Activated naive CD4-positive, alpha-beta T cell treated with anti-CD3 and anti-CD28 coated beads for 36 hours (primary cell): ENCODE results near the gene STAB1. TPM values are rescaled to one million over a fixed set of nuclear protein-coding genes. Genes with fewer than 3 reads are reported as not detected.
A peak's percentile ranks its signal among the peaks of the same experiment; 100 is the strongest.

ENCODE experiments used
- CTCF ChIA-PET: fragments of 350-600 bp; sonication (Branson Sonifier 250); formaldehyde crosslinking; loops from one replicate; lab custom pipeline; 2021; ENCODE audit warnings: antibody characterized with exemption; lab: Charles Lee
- DNase-seq: peaks from one replicate; pipeline ENCODE4 v3.0.0-alpha.2; 2020
- H3K27ac Mint-ChIP-seq: one replicate; pipeline ENCODE4 v1.8.0; 2021; ENCODE audit warnings: mild to moderate bottlenecking, mixed read lengths
- H3K27me3 Mint-ChIP-seq: one replicate; pipeline ENCODE4 v1.8.0; 2021; ENCODE audit warnings: low read depth, mixed read lengths
- H3K36me3 Mint-ChIP-seq: one replicate; pipeline ENCODE4 v1.8.0; 2021; ENCODE audit warnings: low read depth, mixed read lengths
- H3K4me1 Mint-ChIP-seq: one replicate; pipeline ENCODE4 v1.8.0; 2021; ENCODE audit warnings: low read depth, mixed read lengths
- H3K4me3 Mint-ChIP-seq: one replicate; pipeline ENCODE4 v1.8.0; 2021; ENCODE audit warnings: mild to moderate bottlenecking, moderate library complexity, mixed read lengths
- H3K9me3 Mint-ChIP-seq: one replicate; pipeline ENCODE4 v1.8.0; 2021; ENCODE audit warnings: mixed read lengths
- intact Hi-C: fragments of 100-400 bp; cut with micrococcal nuclease; formaldehyde crosslinking; loops from one replicate; pipeline ENCODE4 v1.15.1; 2023
- total RNA-seq, 2 experiments: library from RNA; stranded (reverse); gene quantifications; one replicate each; pipeline ENCODE4 v1.2.3, GENCODE V29; 2021

STAB1 gene
- total RNA-seq, 2 experiments from 2014 or later, result 0.10 to 0.17 TPM

DNA sequence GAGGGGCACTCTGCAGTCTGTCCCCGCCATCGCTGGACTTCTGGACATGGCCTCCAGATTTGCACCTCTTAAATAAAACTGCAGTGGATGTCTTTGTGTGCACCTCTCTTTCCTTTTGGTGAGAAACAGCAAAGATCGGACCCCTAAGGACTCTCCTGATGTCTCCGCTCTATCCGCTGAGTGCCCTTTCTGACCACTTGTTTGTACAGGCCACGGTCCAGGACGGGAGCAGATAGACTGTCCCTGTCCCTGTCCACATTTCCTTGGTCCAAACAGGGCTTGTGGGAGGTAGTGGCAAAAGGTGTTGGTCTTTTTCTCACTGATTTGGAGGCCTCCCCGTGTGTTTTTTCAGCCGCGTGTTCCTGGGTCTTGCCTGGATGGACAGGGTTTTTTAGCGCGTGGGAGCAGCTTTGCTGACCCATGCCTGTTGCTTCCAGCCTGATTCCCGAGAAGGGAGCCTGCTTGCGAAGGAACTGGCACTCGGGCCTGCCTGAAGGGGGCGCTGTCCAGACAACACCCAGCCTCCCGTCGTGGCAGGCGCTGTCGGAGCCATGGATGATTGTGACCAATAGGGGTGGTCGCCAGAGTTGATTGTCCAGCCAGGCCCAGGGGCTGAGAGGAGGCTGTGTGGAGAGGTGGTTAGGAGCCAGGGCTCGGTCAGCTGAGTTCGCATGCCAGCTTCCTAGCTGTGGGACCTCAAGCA, 13.2 kb upstream of the STAB1 start:
- CTCF ChIA-PET, result interaction anchor here (0.6 to 1.6 kb wide), 2 partner anchors 16 to 174 kb away, joined by 3 to 4 read pairs; no protein-coding TSS in a partner anchor
- DNase-seq, result no peak
- Mint-ChIP-seq H3K27me3 (no peaks in the 10 kb centered on the region), H3K4me3 (no peak overlapping the region), H3K36me3 (peaks cover 10% of the 10 kb centered on the region), H3K27ac (no peak overlapping the region), H3K9me3 (no peaks in the 10 kb centered on the region), H3K4me1 (no peaks in the 10 kb centered on the region)
- intact Hi-C loops, result no loop called here

DNA sequence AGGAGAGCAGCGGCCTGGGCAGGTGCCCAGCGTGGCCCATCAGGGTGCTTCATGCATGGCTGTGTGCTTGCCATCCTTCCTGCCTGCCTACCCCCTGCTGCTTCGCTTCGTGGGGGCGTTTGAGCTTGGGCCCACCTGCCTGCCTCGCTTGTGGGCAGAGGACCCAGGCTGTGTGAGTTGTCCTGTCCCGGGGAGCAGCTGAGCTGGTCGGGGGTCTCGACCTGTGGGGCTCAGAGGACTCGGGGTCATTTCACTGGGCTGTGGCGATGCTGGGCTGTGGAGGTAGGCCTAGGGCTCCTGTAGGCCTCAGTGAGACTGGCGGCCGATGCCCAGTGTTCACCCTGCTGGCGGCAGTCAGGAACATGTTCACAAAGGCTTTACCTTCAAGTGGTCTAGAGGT, 12.1 kb upstream of the STAB1 start:
- peaks cover 13% of the 10 kb centered on the region for H3K36me3 Mint-ChIP-seq
- DNase-seq, result no peak
- CTCF ChIA-PET, result no interaction called here
- H3K4me3 Mint-ChIP-seq, result no peak overlapping the region
- H3K4me1 Mint-ChIP-seq, result no peaks in the 10 kb centered on the region
- H3K27ac Mint-ChIP-seq, result no peak overlapping the region
- intact Hi-C loops, result no loop called here
- H3K27me3 Mint-ChIP-seq, result no peaks in the 10 kb centered on the region
- H3K9me3 Mint-ChIP-seq, result no peaks in the 10 kb centered on the region

DNA sequence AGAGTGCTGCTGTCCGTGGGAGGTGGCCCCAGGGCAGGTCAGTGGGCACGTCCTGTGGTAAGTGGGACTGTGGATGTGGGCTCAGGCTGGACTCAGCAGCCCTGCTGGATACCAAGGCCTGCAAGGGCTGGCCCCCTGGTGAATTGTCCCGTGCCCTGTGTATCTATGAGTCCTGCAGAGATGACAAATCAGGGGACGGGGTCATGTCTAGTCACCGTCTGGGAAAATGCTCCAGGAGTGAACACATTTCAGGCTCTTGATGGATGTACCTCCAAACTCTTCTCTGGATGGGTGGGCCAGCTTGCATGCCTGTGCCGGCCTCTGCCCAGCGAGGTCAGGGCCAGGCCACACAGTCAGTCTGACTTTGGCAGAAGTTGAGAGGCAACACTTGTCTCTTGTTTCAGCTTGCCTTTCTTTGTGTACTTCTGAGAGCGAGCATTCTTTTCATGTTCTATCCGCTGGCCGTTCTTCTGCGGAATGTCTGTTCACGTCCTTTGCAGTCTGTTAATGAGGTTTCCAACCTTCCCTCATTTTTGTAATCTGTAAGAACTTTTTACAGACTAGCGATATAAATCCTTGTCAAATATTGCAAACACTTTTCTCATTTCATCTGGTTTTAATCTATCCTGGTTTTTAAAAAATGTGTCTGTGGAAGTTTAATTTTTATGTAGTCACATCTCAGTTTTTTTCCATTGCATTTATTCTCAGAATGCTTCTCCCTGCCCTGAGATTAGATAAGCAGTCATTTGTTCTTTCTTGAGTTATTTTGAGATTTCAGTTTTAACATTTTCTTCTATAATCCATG, 11.4 kb upstream of the STAB1 start:
- H3K27me3 Mint-ChIP-seq, result no peaks in the 10 kb centered on the region
- DNase-seq, result no peak
- H3K9me3 Mint-ChIP-seq, result no peaks in the 10 kb centered on the region
- intact Hi-C loops, result no loop called here
- no peaks in the 10 kb centered on the region for H3K4me1 Mint-ChIP-seq
- CTCF ChIA-PET, result no interaction called here
- H3K27ac Mint-ChIP-seq, result peak overlapping the region; percentile 61
- H3K36me3 Mint-ChIP-seq, result peaks cover 10% of the 10 kb centered on the region
- H3K4me3 Mint-ChIP-seq, result no peak overlapping the region

DNA sequence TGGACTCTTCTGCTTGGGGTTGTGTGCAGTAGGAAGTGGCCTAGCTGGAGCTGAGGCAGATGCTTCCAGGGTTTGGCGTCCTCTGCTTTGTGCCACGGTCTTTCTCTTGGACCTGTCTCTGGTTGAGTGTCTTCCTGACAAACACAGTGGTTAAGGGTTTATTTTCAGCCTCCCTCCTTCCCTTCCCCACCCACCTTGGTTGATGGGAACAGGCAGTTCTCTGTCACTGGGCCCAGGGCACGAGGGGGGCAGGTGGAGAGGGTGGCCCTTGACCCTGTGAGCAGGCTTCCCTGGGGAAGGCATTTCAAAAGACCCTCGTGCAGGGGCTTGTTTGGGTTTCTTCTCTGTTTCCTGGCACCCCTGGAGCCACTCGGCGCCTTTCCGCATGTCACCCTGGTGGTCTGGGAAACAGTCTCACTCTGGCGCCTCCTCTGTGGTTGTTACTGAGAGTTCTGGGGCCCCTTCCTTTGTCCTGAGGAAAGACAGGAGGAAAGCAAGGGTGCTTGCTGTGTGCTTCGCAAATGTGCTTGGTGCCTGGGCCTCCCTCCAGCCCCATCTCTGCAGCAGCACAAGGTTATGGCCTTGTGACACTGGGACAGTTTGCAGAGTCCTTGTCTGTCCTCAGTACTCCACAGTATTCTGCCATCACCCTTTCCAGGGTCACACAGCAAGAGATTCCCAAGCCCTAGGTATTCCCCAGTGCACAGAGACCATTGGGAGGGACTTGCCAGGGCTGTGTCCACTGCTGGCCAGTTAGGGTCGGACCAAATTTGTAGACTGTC, 10.3 kb upstream of the STAB1 start:
- intact Hi-C loops, result no loop called here
- Mint-ChIP-seq H3K27me3 (no peaks in the 10 kb centered on the region), H3K4me3 (no peak overlapping the region), H3K9me3 (no peaks in the 10 kb centered on the region), H3K36me3 (peaks cover 6% of the 10 kb centered on the region), H3K4me1 (no peaks in the 10 kb centered on the region), H3K27ac (no peak overlapping the region)
- CTCF ChIA-PET, result no interaction called here
- DNase-seq, result no peak

DNA sequence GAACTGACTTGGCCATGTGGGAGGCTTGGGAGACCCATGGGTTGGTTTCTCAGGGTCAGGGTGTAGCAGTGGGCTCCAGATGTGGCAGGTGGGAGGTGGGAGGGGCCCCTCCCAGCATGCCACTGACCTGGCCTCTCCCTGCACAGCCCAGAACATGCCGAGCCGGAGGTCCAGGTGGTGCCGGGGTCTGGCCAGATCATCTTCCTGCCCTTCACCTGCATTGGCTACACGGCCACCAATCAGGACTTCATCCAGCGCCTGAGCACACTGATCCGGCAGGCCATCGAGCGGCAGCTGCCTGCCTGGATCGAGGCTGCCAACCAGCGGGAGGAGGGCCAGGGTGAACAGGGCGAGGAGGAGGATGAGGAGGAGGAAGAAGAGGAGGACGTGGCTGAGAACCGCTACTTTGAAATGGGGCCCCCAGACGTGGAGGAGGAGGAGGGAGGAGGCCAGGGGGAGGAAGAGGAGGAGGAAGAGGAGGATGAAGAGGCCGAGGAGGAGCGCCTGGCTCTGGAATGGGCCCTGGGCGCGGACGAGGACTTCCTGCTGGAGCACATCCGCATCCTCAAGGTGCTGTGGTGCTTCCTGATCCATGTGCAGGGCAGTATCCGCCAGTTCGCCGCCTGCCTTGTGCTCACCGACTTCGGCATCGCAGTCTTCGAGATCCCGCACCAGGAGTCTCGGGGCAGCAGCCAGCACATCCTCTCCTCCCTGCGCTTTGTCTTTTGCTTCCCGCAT, 7.9 kb upstream of the STAB1 start:
- H3K27ac Mint-ChIP-seq, result no peak overlapping the region

DNA sequence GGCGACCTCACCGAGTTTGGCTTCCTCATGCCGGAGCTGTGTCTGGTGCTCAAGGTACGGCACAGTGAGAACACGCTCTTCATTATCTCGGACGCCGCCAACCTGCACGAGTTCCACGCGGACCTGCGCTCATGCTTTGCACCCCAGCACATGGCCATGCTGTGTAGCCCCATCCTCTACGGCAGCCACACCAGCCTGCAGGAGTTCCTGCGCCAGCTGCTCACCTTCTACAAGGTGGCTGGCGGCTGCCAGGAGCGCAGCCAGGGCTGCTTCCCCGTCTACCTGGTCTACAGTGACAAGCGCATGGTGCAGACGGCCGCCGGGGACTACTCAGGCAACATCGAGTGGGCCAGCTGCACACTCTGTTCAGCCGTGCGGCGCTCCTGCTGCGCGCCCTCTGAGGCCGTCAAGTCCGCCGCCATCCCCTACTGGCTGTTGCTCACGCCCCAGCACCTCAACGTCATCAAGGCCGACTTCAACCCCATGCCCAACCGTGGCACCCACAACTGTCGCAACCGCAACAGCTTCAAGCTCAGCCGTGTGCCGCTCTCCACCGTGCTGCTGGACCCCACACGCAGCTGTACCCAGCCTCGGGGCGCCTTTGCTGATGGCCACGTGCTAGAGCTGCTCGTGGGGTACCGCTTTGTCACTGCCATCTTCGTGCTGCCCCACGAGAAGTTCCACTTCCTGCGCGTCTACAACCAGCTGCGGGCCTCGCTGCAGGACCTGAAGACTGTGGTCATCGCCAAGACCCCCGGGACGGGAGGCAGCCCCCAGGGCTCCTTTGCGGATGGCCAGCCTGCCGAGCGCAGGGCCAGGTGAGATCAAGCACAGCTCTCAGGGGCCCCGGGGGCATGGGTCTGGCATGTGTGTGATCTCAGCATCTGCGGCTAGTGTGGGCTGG, 7.1 kb upstream of the STAB1 start:
- no peak for DNase-seq
- no peak overlapping the region for H3K27ac Mint-ChIP-seq
- intact Hi-C loops, result no loop called here
- CTCF ChIA-PET, result no interaction called here
- no peaks in the 10 kb centered on the region for H3K4me1 Mint-ChIP-seq
- peaks cover 9% of the 10 kb centered on the region for H3K36me3 Mint-ChIP-seq
- H3K27me3 Mint-ChIP-seq, result no peaks in the 10 kb centered on the region
- H3K9me3 Mint-ChIP-seq, result no peaks in the 10 kb centered on the region
- no peak overlapping the region for H3K4me3 Mint-ChIP-seq

More for the DNA sequence above, 7.9 kb upstream of the STAB1 start:
- Mint-ChIP-seq H3K4me3 (no peak overlapping the region), H3K27me3 (no peaks in the 10 kb centered on the region), H3K9me3 (no peaks in the 10 kb centered on the region), H3K4me1 (no peaks in the 10 kb centered on the region), H3K36me3 (peaks cover 7% of the 10 kb centered on the region)
- DNase-seq, result no peak
- intact Hi-C loops, result no loop called here
- CTCF ChIA-PET, result no interaction called here

DNA sequence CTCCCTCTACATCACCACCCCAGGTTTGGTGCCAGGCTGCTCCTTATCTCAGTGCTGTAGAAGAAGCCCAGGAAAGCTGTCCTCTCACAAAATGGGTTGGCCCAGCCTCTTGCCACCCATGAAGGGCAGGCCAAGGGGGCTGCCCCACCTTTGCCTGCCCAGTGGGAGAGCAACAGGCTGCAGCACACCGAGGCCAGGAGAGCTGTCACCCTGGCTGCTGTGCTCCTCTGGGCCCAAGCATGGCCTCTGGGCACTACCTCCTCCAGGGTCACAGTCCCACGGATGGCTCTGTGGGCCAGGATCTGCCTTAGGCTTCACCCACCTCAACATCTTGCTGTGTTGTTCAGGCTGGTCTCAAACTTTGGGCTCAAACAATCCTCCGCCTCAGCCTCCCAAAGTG, 6.4 kb upstream of the STAB1 start:
- no peaks in the 10 kb centered on the region for H3K27me3 Mint-ChIP-seq
- DNase-seq, result no peak
- H3K4me3 Mint-ChIP-seq, result no peak overlapping the region
- no peaks in the 10 kb centered on the region for H3K9me3 Mint-ChIP-seq
- no peaks in the 10 kb centered on the region for H3K4me1 Mint-ChIP-seq
- no peak overlapping the region for H3K27ac Mint-ChIP-seq
- intact Hi-C loops, result no loop called here
- CTCF ChIA-PET, result no interaction called here
- H3K36me3 Mint-ChIP-seq, result peaks cover 9% of the 10 kb centered on the region

DNA sequence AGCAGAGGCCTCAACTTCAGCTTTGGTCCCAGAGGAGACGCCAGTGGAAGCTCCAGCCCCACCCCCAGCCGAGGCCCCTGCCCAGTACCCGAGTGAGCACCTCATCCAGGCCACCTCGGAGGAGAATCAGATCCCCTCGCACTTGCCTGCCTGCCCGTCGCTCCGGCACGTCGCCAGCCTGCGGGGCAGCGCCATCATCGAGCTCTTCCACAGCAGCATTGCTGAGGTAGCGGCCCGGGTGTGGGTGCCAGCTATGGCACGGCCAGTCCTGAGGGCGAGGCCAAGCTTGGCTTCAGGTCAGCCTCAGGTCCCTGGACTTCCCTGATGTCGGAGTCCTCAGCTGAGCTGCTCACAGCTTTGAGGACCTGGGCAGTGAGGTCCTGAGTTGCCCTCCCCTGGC, 5.7 kb upstream of the STAB1 start:
- CTCF ChIA-PET, result no interaction called here
- no peak for DNase-seq
- Mint-ChIP-seq H3K27me3 (no peaks in the 10 kb centered on the region), H3K4me3 (no peak overlapping the region), H3K27ac (no peak overlapping the region), H3K9me3 (no peaks in the 10 kb centered on the region), H3K4me1 (no peaks in the 10 kb centered on the region), H3K36me3 (peaks cover 9% of the 10 kb centered on the region)
- intact Hi-C loops, result no loop called here

DNA sequence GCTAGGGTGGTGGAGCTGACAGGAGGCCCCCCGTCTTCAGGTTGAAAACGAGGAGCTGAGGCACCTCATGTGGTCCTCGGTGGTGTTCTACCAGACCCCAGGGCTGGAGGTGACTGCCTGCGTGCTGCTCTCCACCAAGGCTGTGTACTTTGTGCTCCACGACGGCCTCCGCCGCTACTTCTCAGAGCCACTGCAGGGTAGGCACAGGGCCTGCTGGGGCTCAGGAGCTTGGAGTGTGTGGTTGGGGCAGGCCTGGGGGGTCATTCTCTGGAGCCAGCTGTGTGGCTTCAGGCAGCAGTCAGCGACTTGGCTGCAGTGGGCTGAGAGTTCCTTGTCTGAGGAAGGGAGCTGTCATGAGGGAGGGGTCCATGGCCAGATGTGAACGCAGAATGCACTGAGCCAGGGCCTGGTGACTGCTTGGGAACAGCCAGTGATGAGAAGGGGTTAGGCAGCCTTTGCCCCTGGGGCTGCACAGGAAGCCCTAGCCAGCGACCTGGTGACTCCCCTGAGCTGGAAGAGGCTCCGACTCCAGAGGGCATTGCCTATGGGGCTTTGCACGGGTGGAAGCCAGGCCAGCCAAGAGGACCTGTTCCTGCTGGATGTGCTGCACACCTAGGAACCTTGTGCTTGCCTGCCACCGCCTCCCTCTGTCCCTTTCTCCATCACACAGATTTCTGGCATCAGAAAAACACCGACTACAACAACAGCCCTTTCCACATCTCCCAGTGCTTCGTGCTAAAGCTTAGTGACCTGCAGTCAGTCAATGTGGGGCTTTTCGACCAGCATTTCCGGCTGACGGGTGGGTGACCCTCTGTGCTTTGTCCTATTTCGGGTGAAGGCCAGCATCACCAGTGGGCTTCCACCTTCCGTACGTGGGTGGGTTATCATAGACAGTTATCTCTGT, 4.9 kb upstream of the STAB1 start:
- intact Hi-C loops, result no loop called here
- no peaks in the 10 kb centered on the region for H3K27me3 Mint-ChIP-seq
- no peaks in the 10 kb centered on the region for H3K9me3 Mint-ChIP-seq
- CTCF ChIA-PET, result interaction anchor here (0.8 kb wide), 1 partner anchor 49 kb away, joined by 3 read pairs; no protein-coding TSS in a partner anchor
- no peak overlapping the region for H3K27ac Mint-ChIP-seq
- no peak overlapping the region for H3K4me3 Mint-ChIP-seq
- no peak for DNase-seq
- peaks cover 9% of the 10 kb centered on the region for H3K36me3 Mint-ChIP-seq
- no peaks in the 10 kb centered on the region for H3K4me1 Mint-ChIP-seq

DNA sequence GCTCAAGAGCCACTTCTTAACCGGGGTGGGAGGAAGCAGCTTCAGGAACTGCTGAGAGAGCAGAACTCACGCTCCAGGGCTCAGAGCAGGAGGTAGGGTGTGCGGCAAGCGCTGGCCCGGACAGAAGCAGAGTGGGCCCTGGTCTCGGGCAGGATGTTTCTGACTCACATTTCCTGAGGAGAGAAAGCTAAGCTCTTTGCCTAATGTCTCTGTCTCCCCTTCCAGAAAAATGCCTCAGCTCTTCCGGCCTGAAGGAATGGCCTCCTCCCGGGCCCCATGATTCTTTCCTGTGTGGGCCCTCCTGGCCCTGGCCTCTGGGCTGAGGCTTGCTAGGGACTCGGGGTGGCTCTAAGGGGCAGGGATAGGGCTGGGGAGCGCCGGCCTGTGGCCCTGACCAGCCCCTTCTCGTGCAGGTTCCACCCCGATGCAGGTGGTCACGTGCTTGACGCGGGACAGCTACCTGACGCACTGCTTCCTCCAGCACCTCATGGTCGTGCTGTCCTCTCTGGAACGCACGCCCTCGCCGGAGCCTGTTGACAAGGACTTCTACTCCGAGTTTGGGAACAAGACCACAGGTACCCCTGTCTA, 4.1 kb upstream of the STAB1 start:
- DNase-seq, result no peak
- Mint-ChIP-seq H3K4me3 (no peak overlapping the region), H3K36me3 (peaks cover 9% of the 10 kb centered on the region), H3K27ac (no peak overlapping the region), H3K27me3 (no peaks in the 10 kb centered on the region), H3K4me1 (no peaks in the 10 kb centered on the region), H3K9me3 (no peaks in the 10 kb centered on the region)
- CTCF ChIA-PET, result interaction anchor here (0.8 kb wide), 1 partner anchor 48 kb away, joined by 3 read pairs; no protein-coding TSS in a partner anchor
- intact Hi-C loops, result no loop called here
